ENCODE data around the gene TRMT6. TPM values are rescaled to one million over a fixed set of nuclear protein-coding genes. Genes with fewer than 3 reads are reported as not detected.

The TRMT6 gene
- total RNA-seq, 1 donor from 2014 or later = 12.3 TPM

DNA sequence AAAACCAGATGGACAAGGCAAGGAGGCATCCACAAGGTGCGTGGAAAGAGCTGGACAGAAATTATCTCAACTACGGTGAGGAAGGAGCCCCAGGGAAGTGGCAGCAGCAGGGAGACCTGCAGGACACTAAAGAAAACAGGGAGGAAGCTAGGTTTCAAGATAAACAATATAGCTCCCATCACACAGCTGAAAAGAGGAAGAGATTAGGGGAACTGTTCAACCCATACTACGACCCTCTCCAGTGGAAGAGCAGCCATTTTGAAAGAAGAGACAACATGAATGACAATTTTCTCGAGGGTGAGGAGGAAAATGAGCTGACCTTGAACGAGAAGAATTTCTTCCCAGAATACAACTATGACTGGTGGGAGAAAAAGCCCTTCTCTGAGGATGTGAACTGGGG is 26.8 kb downstream of the TRMT6 start:
- TF ChIP-seq CTCF (conservative IDR thresholded peaks at IDR 0.05; ENCODE audit: low read depth, low read length) = no peak
- no peak for DNase-seq (ENCODE audit: low read depth)

GRCh38 chr20:5920581-5920980 is 29.8 kb downstream of the TRMT6 start:
- H3K4me3 ChIP-seq (ENCODE audit: low read depth, low read length) = no peak overlapping the region
- DNase-seq (ENCODE audit: low read depth) = no peak
- no peak for TF ChIP-seq CTCF (conservative IDR thresholded peaks at IDR 0.05; ENCODE audit: low read depth, low read length)

More for the DNA sequence above, 26.8 kb downstream of the TRMT6 start:
- no peak overlapping the region for H3K4me3 ChIP-seq (ENCODE audit: low read depth, low read length)

DNA sequence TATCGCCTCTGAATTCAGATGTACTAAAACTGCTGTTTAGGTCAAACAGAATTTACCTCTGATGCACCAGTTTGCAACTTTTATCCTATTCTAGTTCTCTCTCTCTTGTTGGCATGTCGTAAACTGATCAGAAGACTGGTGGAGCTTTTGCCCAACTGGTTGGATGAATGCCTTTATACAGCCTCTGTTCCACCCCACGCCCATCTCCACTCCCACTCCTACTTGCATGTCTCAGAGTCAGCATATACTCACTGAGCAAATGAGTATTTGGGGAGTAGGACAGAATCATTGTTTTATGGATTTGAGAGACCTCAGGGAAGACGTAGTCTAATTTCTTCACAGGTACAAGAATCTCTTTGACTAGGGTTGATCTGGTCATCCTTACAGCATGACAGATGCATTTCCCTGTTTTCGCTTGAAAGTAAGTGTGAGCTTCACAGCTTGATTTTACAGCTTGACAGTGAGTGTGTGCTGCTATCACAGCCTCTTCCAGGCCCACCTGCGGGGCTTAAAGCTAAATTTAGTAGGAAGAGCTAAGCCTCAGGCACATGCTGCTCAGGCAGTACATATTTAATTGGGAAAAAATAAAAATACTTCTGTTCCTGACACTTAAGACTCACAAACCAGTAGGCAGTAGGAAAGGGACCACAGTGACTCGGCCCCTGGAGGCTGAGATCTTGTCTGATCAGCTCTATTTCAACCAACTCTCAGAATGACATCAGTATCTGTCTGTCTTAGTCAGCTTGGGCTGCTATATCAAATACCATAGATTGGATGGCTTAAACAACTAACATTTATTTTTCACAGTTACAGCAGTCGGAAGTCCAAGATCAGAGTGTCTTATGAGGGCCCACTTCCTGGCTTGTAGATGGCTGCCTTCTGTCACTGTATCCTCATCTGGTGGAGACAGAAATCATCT is 30.4 kb downstream of the TRMT6 start:
- no peak for DNase-seq (ENCODE audit: low read depth)
- H3K4me3 ChIP-seq (ENCODE audit: low read depth, low read length) = no peak overlapping the region
- no peak for TF ChIP-seq CTCF (conservative IDR thresholded peaks at IDR 0.05; ENCODE audit: low read depth, low read length)

- no peak for TF ChIP-seq CTCF (conservative IDR thresholded peaks at IDR 0.05; ENCODE audit: low read depth, low read length)
- no peak overlapping the region for H3K4me3 ChIP-seq (ENCODE audit: low read depth, low read length)
- DNase-seq (ENCODE audit: low read depth) = peak; percentile 44
These were observed 31.3 kb downstream of the TRMT6 start for GRCh38 chr20:5918856-5919625.

- no peak for DNase-seq (ENCODE audit: low read depth)
- no peak for TF ChIP-seq CTCF (conservative IDR thresholded peaks at IDR 0.05; ENCODE audit: low read depth, low read length)
- no peak overlapping the region for H3K4me3 ChIP-seq (ENCODE audit: low read depth, low read length)
These were observed 35.5 kb downstream of the TRMT6 start for GRCh38 chr20:5914859-5915258.

GRCh38 chr20:5913166-5913565 is 37.2 kb downstream of the TRMT6 start:
- DNase-seq (ENCODE audit: low read depth) = no peak
- no peak for TF ChIP-seq CTCF (conservative IDR thresholded peaks at IDR 0.05; ENCODE audit: low read depth, low read length)
- H3K4me3 ChIP-seq (ENCODE audit: low read depth, low read length) = no peak overlapping the region

Data from epithelial cell of proximal tubule (primary cell).